GM19372 (cell line): Measurements from ENCODE around the gene HHATL.

Experiments
- ATAC-seq: cut with Tn5 transposase; IDR thresholded peaks from one replicate; pipeline ENCODE4 v1.9.1; 2021; ENCODE audit warnings: mild to moderate bottlenecking, low read depth, moderate library complexity; ENCODE audit not compliant: unreplicated experiment

The HHATL gene

DNA sequence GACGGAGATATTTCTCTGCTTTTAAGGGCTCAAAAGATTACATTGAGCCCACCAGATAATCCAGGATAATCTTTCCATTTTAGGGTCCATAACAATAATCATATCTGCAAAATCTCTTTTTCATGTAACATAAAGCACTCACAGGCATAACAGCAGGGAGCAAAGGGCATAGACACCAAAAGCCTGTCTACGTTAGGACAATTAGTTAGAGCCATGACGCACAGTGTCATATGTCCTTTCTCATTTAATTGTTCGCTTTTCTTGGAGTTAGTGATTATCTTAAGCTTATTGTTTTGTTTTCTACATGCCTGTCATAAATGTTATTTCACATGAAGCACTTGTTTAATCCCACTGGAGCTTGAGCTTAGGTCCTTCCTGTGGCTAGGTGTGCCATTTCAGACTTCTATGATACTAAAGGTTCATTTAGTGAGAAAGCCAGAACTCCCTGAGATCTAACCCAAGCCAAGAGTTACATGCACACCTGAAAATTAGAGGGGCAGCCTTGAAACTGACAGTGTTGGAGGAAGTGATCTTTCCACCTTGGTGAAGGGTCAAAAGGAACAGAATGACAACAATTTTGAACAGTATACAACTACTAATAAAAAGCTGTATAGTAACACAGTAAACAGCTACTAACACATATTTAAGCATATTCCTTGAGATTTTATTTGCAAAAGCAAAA is 11.7 kb upstream of the HHATL start:
- ATAC-seq, result no peak

GRCh38 chr3:42713747-42714146 is 11.1 kb upstream of the HHATL start:
- ATAC-seq, result no peak

DNA sequence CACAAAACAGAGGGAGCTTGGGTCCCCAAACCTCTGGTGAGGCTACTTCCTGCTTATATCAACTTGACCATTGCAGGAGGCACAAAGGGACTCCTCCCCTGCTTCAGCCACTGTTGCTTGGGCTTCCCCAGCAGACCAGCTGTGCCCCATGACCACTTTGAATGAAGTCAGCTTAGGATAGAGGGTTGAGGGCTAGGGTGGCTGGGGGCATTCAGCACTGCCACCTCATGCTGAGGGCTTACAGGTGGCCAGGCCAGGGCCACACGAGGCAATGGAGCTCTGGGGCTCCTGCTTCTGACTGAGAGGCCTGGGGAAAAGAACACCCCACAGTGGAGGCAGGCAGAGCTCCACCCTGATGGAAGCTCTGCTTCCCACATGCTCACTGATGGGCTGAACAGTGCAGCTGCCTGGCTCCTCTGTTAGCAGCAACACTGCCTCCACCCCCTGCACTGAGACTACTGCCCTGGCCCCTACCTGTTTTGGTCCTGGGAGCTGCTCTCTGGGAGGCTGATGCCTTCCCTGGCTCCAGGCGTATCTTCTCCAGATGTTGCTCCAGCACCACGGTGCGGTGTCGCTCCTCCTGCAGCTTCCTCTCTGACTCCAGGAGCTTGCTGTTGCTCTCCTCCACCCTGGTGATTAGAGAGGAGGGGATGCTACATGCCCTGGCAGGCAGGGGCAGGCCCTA is 10.2 kb upstream of the HHATL start:
- no peak for ATAC-seq

- ATAC-seq, result no peak
Observed at GRCh38 chr3:42712344-42712648, 9.7 kb upstream of the HHATL start.

DNA sequence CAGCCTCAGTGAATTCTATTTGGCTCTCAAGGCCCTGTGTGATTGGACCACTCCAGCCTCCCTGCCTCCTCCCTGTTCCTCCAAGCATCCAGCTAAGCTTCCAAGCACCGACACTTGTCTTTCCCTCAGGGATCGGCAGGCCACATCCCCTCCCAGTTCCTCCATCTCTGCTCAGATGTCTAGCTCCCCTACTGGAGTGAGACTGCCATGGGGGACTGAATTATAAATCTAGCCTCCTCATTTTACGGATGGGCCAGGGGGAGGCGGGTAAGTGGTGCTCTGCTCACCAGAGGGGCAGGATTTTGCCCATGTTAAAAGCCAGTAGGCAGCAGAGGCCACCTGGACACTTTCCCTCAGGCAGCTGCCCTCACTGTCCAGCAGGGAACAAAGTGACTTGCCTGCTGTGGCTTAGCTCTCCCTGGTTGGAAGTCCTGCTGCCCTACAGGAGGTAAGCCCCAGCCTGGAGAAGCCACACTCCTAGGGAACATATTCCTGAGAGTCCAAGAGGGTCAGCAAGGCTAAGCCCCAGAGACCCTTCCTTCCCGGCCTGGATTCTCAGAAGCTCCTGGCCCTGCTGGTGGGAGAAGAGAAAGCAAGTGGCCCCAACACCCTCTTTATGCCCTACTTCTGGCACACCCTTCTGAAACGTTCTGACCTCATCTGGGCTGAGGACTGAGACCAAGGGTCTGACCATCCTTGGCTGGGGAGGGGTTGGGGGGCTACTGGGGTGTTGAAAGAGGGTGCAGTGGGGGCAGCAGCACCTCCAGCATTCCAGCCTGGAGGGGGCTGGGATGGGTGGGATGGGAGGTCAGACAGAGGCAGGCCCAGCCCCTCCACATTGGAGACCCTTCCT is 9.1 kb upstream of the HHATL start:
- ATAC-seq, result no peak

- no peak for ATAC-seq
Observed at GRCh38 chr3:42710323-42711021, 7.9 kb upstream of the HHATL start.

DNA sequence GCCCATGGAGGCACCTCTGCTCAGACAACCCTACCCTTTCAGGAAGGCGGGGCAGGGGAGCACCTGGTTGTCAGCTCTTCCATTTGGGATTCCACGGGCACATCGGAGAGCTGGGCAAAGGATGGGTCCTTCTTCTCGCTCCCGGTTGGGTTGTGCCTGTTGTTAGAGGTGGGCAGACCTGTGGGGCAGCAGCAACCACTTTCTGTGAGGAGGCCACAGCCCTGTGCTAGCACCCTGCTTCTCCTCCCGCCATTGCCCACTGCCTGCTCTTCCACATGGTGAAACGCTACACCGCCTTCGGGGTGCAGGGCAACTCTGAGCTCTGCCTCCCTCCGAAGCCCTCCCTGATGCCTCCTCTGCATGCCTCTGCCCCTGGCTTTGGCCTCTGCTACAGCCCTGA is 7.0 kb upstream of the HHATL start:
- ATAC-seq, result no peak

DNA sequence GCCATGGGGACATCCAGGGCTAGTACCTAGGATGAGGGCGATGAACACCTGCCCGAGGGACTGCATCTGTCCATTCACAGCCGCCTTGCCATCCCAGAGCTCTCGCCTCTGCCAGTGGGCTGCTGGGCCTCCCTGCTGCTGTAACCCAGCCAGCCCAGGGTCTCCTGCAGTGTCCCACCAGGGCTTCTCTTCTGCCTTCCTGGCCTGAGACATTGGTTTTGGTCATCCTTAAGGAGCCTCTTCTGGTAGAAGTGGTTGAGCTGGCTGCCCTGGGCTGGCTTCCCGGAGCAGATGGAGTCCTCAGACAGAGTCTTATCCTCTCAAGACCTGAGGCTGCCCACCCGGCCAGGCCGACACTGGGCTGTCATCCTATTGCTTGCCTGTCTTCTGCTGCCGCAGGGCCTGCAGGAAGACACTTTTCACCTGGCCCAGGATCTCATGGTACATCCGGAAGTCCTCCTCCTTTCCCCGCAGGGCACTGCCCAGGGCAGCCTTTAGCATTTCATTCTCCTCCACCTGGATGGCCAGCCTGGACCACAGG is 6.1 kb upstream of the HHATL start:
- ATAC-seq, result no peak

DNA sequence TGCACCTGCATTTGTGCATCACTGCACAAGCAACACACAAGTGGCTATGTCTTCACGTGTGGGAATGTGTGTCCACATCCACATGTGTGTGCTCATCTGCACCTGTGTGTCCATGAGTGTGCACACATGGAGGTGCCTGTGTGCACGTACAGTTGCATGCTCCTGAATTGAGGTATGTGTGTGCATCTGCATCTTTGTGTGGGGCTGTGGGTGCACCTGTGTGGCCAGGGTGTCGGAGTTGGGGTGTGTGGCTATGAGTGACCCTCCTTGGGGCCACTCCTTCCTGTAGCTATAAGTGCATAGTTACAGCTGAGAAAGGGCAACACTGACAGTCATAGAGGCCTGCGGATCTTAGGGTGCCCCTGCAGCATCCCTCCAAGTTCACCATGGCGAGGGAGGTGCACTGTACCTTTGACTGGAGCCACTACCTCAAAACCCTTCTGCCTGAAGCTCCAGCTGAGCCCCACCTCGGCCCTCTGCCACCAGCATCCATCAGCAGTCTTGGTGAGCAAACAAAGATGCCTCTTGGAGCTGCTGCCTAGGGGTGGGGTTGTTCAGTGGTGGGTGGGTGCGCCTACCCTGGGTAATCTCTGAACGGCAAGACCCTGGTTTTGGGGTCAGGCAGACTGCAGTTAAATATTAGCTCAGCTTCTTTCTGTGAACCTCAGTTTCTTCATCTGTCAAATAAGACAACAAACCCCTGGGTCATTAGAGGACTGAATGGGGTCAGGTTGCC is 5.2 kb upstream of the HHATL start:
- no peak for ATAC-seq

DNA sequence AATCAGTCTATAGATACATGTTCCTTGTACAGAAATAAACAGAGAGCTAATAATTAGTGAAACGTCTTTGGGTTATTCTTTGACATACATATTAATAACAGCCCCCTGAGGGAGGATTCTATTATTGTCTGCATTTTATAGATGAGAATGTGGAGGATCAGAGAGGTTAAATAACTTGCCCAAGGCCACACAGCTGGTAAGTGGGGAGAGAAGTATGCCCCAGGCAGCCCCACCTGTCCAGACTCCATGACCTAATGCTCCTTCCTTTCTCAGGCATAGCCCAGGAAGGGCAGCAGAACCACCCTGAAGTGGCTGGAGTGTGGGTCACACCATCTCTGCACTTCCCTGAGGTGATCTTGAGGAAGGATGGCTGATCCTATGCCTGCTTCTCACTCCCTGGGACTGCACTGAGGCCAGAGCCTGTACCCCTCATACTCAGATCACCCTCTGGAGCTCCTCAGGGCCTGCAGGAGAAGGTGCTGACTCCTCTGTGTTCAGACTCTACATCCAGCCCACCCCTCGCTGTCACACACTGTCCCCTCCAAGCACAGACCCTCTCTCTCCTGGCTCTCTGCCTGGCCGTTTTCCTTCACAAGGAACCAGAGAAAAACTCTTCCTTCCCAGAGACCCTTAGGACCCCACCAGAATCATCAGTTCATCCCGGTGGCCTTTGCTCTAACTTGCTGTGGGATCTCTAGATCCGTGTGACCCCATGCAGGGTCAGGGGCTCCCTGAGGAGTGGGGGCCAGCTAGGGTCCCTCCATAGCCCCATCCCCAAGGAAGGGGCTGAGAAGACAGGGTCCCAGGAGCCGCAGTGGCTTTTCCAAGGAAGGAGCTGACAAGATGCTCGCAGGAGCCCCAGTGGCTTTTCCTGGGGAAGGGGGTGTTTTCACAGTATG is 4.4 kb upstream of the HHATL start:
- no peak for ATAC-seq

GRCh38 chr3:42705962-42706585 is 3.5 kb upstream of the HHATL start:
- ATAC-seq, result no peak

DNA sequence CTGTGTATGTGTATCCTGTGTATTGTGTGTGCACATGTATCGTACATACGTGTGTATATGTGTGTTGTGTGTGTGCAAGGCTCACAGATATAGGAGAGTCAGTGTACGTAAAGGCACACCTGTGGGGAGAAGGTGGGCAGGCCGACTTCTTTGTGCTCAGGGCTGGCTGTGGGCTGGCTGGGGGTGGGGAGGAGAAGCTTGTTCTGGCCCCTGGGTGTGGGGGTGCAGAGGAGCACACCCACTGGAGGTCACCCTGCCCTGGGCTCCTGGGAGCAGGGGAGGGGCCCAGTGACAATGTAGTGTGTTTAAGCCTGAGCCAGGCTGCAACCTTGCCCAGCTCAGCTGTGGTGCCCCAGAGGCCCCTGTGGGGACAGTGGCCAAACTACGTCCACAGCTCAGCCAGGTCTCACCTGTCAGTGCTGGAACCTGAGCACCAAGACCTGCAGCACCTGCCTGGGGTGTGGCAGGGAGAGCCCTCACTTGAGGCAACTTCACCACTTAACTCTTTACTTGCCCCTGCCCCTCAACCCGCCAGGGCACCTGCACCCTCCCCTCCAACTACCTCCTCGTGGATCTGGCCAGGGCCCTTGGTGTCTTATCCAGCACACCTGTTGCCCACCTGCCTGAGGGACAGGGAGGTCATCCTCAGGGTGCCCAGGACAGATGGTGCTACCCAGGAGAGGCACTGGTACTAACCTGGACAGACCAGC is 2.6 kb upstream of the HHATL start:
- ATAC-seq, result no peak

DNA sequence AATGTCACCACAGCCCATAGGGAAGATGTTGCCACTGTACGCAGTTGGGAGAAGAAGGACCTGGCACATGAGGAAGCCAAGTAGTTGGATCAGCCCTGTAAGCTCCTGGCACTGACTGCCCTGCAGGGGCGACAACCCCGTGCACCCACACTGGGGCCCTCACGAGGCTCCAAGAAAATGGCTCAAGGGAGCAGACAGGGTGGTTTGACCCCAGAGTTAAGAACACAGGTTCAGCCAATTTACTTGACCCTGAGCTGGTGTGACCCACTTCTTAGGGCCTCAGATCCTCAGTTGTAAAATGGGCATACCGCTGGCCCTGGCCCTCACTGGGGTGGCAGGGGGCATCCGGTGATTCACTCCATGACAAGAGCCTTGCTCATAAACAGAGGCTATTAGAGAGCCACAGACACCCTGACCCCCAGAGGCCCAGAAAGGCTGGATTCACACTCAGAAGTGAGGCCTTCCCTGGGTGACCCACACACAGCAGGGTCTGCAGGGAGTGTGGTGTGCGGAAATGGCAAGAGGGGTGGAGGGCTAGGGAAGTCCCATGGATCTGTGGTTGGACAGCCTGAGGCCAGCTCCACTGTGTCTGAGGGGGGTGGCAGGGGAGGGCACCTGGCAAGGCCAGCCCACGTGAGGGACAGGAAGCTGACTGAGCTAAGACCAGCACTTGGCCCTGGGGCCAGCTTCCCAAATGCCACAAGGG is 1.7 kb upstream of the HHATL start:
- ATAC-seq, result no peak

DNA sequence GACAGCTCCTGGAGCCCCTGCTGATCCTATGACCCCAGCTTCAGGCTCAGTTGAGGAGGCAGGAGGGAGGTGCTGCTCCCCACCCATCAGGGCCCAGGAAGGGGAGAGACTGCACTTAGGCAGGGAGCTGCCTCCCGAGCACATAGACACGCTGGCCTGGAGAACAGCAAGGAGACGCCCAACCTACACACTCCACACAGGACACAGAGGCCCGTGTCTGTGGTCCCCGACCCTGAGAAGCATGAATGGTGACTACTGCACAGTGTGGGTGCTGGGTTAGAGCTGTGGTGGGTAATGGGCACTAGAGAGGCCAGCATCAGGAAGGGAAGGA is 1.1 kb upstream of the HHATL start:
- ATAC-seq, result no peak

DNA sequence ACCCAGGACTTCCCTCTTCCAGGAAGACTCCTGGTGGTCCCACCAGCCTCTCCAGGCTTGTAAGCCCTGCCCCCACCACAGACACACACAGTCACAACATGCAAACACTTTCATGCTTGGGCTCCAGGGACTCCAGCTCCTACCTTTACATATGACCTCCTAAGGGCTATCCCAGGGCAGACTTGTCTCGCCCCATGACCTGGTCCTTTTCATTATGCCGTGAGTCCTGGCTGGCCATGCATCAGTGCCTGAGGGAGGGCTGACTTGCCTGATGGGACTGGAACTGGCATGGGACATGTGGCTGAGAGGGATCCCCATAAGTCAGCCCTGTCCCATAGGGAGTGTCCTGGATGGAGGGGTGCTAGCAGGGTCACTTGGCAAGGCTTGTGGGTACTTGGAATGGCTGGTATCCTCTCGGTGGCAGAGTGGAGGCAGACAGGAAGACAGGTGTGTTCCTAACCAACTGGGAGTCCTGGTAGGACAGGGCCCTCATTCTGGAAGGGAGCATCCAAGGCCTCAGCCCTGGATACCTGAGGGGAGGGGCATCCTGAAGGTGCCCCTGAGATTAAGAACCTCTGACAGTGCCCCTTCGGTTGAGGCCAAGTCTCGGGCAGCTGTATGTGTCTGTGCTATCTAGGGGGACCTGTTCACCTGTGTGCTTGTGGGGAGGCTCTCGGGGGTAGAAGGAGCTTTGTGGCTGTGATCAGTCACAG is 540 bp upstream of the HHATL start:
- ATAC-seq, result no peak

DNA sequence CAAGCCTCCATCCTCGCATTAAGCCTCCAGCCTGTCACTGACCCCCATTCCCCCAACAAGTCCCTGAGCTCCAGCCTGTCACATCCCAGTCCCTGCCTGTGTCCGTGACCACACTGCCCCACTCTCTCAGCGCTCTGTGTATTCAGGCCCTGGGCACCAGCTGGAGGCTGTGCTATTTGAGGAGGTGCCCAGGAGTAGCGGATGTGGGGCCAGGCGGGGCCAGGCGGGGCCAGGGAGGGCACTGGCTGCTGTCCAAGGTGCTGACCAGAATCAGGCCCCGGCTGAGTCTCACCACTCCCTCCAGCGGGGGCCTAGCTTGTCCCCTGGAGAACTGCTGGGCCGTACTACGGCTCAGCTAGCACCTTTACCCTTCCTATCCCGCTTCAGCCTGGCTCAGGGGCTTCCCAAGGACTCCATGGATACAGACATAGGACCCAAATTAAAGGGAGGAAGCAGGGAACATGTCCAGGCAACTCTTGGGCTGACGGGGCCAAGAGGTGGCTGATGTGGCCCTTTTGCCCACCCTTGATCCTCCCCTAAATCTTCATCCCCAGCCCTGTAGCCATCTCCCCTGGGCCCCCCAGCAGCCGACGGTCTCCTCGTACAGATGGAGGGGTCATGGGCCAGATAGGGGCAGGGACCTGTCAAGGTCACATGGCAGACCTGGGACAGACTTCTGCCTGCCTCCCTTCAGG is 1.1 kb downstream of the HHATL start:
- no peak for ATAC-seq
